Renal pelvis (tissue), 4 donors: ENCODE results near the gene KRT5. TPM values are rescaled to one million over a fixed set of nuclear protein-coding genes. Genes with fewer than 3 reads are reported as not detected.

ENCODE experiments used
- DNase-seq: peaks from one replicate; pipeline ENCODE4 v3.0.0-alpha.2; 2013
- polyA plus RNA-seq, 3 donors: library from polyadenylated mRNA; unstranded; fragments of 120-200 nt; gene quantifications; one replicate each; pipeline ENCODE4 v1.2.1, GENCODE V29; 2013; ENCODE audit not compliant: insufficient read length in 3 of 3

KRT5 gene
- polyA plus RNA-seq, 3 donors = 0.44 to 1.1 (median 0.59) TPM

DNA sequence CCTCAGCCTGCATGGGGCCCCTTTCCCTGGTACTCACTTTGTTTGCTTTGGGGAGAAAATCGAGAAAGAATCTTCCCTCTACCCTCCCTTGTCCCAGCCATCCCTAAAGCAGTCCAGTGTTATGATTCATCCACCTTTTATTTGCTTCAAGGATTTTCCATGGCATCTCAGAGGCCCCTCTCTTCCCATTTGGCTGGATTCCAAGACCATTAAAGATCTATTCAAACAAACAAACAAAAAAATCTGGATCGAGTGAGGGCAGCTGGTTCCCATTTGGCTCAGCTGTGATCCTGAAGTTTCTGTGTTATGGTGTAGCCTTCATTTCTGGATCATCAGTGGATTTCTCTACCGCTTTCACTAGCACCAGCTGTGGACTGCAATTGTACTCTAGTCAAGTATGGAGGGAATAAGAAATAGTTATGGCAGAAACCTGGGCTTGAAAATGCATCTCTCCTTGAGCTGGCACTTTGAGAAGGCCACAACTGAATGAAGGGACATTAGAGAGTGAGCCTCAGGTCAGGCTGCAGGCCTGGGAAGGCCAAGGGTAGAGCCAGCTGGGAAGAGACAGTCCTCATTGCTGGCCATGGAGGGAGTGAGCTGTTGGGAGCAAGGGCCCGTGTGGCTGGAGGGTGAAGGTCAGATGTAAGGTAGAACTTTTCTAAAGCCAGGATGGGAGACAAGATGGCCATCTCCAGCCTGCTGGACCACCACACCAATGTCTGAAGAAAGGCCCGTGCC lies 19.1 kb upstream of the KRT5 start:
- peak; percentile 27 for DNase-seq

DNA sequence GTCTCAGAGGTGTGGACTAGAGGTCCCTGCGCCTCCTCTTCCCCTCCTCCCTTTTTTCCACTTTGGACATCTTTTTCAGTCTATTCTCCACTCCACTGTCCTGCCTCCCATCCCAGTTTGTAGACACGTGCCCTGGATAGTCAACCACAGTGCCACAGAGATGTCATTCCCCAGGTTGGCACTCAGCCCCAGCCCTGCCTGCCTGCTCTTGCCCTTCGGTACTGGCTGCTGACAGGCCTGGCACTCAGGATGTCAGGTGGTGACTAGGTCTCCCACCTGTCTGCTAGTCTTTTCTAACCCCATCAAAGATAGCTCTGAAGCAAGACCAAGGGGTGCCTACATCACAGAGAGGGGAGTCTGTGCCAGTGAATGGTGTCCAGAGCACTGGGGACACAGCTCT lies 16.9 kb upstream of the KRT5 start:
- DNase-seq = no peak

DNA sequence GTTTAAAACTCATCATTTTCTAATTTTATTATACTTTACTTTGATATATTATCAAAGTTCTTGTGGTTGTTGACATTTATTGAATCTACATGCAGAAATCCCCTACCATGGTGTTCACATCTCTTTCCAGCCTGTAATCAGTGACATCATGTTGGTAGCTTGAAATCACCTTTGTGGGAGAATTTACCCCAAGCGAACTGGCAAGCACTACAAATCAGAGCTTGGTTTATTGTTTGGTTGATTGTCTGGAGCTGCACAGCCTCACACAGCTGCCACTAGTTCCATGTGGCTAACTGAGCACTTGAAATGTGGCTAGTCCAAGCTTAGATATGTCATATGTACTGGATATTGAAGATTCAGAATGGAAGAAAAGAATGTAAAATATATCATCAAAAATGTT lies 15.4 kb upstream of the KRT5 start:
- no peak for DNase-seq

DNA sequence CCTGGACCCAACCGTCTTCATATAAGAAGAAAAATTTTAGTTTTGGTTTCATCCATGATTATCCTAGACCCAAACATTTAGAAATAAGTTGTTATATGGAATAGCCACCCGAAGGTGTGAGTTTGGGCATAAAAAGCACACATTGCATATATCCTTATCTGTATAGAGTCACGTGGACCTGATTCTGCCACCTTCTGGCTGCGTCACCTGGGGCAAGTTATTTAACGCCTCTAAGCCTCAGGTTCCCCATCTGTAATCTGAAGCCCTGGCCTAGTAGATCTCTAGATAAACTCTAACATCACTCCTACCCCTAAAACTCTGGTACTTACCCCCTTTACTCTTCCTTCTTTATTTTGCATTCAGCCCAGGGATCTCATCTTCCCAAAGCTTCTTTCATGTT lies 14.3 kb upstream of the KRT5 start:
- no peak for DNase-seq

DNA sequence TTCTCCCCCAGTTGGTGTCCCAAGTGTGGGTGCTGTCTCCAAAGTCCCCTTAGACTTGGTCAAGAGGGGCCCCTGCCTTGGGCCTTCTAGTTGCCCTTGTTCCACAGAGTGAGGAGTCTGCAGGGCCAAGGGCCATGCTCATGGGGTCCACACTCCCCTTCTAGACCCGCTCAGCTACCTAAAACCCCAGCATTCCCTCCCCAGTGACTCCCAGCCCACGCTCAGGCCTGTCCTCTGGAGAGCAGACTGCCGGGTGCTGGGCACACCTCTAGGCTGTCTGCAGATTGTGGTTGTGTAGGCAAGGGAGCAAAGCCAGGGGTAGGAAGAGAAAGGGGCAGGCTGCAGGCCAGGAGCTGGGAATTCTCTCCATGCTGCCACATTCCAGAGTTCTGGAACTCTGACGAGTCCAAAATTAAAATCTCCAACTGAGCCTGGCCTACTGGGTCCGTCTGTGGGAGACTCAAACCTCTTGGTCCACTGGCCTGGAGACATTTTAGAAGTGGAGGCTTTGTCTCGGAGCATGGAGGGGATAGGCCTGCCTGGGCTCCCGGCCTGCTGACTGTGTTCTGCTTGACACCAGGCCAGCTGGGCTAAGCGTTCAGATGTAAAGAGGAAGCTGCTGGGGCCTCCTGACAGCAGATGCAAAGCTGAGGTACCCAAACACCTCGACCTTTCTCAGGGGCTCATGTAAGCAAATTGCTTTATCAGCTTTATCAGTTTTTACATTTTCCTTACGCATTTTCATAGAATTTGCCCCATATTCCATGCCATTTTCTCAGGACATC lies 13.7 kb upstream of the KRT5 start:
- DNase-seq = no peak

DNA sequence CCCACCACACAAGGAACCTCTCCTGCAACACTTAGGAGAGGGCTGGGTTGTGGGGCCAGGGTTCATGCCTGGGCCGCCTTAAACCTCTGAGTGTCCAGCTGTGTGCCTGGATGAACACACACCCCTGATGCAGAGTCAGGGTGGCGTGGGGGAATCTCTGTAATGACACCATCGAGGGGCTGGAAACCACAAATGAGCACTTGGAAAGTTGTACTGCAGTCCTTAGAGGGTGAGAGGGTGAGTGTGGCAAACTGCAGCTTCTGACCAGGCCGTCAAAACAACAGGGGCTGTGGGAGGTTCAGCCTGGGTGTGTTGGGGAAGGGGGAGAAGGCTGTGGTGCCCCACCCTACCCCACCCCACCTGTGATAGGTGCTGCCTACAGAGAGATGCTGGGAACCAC lies 12.4 kb upstream of the KRT5 start:
- no peak for DNase-seq

DNA sequence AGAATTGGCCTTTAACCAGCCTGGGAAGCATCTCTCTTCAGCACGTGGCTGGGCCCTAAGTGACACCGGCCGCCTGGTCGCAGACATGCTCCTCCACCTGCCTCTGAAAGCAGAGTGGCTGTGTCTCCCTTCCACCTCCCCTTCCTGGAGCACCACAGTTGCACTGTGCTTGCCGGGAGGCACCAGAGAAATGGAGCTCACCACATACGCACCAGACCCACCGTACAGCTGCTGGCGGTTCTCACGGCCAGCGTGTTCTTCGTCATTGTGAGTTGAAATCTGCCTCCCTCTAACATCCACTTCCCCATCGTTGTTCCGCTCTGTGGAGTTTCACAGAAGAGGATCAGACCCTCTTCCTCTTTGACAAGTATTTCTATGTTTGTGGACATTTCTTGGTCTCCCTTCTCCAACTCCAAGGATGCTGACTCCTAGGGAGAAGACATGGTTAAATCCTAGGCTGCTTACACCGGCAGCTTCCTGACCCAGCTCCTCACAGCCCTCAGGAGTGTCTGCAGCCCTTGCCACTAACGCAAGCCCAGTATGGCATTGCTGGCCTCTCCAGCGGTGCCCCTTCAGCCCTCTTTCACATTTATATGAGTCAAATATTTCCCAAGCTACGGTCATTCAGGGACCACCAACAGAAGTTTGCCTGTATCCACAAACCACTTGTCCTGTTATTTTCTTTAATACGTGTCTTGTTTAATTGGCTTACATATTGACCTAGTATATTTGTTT lies 11.5 kb upstream of the KRT5 start:
- no peak for DNase-seq

DNA sequence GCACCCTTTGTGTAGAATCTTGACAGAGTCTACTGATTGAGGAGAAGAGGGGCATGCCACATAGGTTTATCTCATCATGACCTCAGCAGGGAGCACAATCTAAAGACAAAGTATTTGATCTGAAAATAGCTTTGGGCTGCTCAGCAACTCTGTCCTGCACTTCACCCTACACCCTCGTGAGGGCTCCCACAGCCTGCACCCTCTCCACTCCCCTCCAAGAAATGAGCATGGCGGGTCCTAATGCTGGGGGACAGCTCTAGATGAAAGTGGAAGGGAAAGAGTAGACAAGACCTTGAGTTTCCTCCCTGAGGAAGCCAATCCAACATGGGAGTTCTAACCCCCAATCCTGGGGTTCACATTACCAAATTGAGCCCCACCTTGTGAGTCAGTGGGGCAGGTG lies 10.7 kb upstream of the KRT5 start:
- no peak for DNase-seq

DNA sequence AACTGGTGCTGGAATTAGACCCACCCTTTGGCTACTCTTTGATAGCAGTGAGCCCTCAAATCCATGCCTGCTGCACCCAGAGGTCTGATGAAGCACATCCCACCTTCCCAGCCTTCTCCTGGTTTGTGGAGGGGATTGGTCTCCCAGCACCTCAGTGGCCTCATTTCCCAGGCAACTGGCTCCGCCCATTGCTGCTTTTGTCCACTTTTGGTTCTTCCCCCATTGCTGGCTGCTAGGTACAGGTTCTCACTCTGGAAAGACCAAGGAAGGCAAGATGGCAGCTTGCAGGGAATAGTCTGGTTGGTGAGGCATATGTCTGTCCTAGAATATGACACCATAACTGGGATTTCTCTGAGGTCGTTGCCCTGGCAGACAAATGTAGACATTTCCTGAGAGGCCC lies 10.2 kb upstream of the KRT5 start:
- no peak for DNase-seq

DNA sequence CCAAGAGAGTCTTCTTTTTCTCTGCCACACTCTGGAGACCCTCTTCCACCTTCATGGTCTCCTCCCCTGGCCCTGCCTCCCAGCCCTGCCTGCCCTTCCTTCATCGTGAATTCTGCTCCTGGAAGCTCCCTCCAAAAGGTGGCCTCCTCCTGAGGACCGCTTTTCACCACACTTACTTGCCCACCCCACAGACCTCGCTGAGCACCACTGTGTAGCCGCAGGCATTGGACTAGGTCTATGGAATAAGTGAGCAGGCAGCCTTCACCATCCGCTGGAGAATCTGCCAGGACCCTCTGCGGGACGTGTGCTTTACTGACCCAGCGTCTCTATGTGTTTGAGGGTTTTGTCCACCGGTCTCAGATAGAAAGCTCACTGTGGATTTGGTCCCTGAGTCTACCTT lies 9.7 kb upstream of the KRT5 start:
- DNase-seq = no peak

DNA sequence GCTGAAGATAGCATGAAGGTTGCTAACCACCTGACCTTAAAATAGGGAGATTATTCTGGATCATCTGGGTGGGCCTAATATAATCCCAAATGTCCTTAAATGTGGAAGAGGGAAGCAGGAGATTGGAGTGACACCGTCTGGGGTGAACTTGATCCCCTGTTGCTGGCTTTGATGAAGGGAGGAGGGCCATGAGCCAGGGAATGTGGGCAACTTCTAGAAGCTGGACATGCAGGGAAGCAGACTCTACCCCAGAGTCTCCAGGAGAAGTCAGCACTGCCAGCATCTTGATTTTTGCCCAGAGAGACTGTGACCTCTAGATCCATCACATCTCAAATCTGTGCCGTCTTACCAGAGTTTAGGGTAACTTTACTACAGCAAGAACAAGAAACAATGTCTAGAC lies 9.2 kb upstream of the KRT5 start:
- no peak for DNase-seq

DNA sequence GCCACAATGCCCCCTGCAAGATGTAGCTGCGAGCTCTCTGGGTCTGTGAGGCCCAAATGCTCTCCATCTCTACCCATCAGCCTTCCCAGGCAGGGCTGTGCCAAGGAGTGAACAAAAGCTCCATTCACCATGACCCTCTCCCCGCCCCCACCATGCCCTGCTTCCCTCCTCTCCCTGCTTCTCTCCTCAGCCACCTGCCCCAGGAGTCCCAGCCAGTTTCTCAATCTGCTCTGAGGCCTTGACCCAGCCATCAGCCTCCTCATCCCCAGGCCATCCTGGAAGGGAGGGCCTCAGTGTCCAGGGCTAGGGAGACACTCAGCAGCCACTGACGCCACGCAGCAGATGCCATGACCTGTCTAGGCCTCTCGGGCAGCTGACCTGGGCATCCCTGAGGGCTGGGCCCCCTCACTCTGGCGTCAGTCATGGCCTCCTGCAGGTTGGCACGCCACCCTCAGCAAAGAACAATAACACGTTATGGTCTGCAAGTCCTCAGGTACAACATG lies 8.5 kb upstream of the KRT5 start:
- no peak for DNase-seq

DNA sequence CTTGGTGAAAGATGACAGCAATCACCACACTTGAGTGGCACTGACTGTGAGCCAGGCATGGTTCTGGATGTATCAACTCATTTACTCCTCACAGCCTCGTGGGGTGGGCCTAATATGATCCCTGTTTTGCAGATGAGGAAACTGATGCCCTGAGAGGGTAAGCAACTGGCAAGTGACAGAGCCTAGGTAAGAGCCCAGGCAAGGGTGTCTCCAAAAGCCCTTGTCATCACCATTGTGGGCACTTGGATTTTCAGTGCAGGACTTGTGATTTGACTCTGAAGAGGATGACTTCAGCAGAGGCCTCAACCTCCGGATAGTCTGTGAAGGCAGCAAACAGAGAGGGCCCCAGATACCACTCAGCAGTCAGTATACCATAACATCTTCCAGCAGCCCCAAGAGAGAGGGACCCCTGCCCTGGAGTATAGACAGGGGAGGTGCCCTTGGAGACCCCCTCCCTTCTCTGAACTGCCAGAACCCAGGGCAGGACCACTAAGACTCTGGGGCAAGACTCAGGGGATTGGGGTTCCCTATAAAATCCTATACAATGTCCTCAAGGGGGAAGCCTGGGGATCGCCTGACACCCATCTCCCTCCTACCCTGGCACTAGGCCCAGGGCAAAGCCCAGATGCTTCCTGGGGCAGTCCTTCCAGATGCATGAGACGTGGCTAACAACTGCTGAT lies 7.1 kb upstream of the KRT5 start:
- no peak for DNase-seq

DNA sequence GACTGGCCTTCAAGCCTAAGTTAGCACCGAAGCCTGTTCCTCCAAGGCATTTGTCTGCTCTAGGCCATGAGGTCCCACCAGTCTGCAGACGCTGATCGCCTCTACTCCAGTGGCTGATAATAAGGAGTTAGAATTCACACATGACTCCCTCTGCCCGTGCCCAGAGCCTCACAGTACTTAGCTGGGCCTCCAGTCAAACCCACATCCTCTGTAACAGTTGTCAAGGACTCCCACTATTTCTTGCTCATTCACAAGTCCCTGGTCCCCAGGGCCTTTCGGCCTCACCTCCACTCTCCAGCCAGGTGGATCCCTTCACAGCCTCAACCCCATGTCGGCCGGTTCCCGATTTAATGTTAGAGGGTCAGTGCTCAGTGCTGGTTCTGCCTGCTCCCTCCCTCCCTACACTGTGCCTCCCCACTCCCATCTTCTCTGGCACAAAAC lies 6.3 kb upstream of the KRT5 start:
- DNase-seq = no peak

DNA sequence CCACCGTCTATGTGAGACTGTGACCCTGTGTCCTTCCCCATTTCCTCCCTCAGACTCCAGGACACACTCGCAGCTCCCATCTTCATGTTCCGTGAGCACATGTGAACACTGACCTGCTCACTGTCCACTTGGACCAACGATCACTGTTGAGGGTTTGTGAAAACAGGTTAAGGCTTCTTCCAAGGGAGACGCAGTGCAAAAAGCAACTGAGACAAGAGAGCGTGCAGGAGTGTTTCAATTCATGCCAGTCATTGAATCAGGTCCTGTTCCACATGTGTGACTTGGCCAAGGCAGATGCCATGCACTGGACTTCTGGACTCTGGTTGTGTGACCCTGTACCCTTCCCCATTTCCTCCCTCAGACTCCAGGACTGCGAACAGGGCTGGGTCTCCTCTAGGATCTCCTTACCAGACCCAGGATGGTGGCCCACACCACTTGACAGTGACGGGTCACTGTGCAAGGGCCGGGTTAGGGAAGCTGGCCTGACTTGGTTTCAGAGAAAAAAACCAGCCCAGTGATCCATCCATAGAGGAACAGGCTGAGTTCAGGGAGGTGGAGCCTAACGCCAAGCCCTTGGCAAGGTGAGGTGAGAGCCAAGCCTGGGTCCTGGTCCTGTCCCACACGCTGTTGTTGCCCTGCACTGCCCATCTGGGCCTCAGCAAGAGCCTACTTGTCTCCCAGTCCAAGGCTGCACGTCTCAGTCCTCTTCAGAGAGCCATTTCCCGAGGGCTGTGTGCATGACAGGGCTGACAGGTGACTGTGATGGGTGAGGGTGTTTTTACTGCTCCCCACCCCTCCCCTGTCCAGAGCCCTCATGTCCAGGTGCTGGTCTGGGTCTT lies 5.7 kb upstream of the KRT5 start:
- no peak for DNase-seq

DNA sequence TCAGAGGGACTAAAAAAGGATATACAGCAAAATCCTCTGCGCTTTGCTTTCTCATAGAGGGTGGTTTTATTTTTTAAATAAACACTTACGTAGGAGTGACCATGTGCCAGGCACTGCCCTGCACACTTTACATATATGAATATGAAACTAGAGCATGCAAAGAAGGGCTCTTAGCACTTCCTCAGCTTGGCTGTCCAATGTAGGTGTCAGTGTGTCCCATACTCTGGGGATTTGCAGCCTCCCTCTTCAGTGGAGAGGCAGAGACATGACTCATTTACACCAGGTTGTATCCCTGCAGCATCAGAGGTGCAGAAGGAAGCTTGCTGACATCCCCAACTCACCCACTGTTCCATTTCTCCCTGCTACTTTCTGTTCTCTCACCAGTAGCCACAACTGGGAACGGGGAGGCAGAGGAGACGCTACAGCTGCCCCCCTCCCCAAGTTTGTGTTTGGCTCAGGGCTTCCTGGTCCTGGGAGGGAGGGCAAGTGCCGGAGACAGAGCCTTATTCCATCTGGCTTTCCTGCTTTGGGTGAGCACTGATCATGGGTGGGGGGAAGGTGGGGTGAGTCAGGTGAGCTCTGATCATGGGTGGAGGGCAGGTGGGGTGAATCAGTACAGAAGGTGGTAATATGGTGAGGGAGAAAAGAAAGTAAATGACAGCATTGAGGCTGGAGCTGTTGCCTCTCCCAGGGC lies 4.9 kb upstream of the KRT5 start:
- DNase-seq = no peak

DNA sequence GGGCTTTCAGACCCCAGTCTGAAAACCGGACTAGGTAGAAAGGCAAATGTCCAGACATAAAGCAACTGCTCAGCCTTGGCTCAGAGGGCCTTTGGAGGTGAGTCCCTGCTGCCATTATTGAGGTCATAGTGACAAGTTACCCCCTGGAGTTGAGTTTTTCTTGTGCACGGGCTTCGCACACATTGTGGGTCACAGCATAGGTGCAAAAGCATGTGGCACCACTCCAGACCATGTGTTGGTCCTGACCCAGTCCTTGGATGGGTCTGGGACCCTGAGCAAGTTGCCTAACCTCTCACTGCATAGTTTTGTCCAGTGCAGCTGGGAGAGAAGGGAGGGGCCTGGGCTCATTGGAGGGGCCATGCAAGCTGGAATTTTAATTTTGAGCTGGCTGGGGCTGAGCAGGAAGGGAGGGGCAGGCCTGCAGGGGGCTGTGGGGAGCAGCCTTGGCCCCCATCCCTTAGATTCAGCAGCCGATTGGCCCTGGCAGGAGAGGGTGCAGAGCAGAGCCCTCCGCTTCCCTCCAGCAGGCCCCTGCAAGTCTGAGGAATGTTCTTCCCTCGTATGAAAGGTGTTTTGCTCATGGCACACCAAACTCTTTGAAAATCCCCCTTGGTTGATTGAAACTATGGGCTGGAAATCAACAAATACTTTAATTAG lies 4.2 kb upstream of the KRT5 start:
- DNase-seq = no peak

DNA sequence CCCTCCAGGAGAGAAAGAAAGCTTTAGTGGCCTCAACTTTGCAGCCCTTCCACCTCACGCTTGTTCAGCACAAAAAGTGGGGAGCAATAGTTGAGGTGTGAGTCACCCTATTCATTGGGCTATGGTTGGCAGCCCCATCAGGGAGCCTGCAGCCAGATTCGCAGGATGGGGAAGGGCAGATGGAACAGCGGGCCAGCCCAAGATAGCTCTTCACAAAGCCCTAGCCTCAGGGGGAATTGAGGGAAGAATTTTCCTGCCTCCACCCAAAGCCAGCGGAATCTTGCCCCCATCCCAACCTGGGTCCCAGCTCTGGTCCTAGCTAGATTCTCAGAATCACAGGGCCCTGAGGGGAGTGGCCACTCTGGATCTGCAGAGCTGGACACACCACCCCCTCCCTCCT lies 3.6 kb upstream of the KRT5 start:
- DNase-seq = no peak

DNA sequence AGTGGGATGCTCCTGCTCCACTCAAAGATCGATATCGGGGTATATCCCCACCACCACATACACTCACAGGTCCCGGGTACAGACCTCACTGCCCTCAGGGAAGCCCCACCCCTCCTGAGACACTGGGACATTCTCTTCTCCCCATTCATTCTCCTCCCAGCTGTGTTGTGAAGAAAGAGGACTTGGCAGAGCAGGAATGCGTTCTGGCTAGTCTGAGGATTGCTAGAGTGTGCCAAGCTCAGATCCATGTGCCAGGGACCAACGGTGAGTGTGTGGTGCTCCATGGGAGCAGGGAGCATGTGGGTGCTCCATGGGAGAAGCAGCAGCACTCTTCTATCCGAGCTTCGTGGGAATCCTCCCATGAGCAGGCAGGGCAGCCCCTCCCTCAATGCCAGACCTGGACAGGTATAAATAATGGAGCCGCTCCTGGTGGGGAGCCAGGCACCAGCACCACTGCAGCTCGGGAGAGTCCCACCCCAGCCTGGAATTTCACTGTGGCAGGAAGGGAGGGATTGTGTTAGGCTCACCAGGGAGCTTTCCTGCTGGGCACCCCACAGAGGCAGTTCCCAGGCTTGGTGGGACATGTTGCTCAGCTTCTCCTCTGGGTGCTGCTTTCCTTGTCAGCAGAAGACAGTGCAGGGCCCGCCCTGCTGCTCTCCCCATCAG lies 2.3 kb upstream of the KRT5 start:
- DNase-seq = no peak
